HG03108 (cell line): ENCODE measurements around the gene DTX1.

Experiments
- ATAC-seq: cut with Tn5 transposase; IDR thresholded peaks from one replicate; pipeline ENCODE4 v1.9.1; 2021; ENCODE audit warnings: moderate library complexity; ENCODE audit not compliant: unreplicated experiment

Gene DTX1

GRCh38 chr12:113056631-113057488 lies at the start of gene DTX1:
Gene DTX1 (plus strand): TSS chr12:113056730. CDS start chr12:113058193, 1,463 bp downstream.
- ATAC-seq = no peak

GRCh38 chr12:113007166-113007565 lies 49.4 kb upstream of the DTX1 start:
- ATAC-seq = no peak

GRCh38 chr12:113010701-113011100 lies 45.8 kb upstream of the DTX1 start:
- ATAC-seq = no peak

GRCh38 chr12:113014565-113014964 lies 42.0 kb upstream of the DTX1 start:
- no peak for ATAC-seq

- ATAC-seq = no peak
These were observed 39.7 kb upstream of the DTX1 start for GRCh38 chr12:113016796-113017195.

GRCh38 chr12:113019025-113019424 lies 37.5 kb upstream of the DTX1 start:
- no peak for ATAC-seq

- ATAC-seq = no peak
These were observed 35.0 kb upstream of the DTX1 start for GRCh38 chr12:113021500-113021899.

- ATAC-seq = no peak
These were observed 33.8 kb upstream of the DTX1 start for GRCh38 chr12:113022563-113023297.

- ATAC-seq = no peak
These were observed 28.8 kb upstream of the DTX1 start for GRCh38 chr12:113027726-113028125.

GRCh38 chr12:113030875-113031525 lies 25.5 kb upstream of the DTX1 start:
- ATAC-seq = no peak

GRCh38 chr12:113039911-113040445 lies 16.6 kb upstream of the DTX1 start:
- no peak for ATAC-seq

- ATAC-seq = no peak
These were observed 15.8 kb upstream of the DTX1 start for GRCh38 chr12:113040722-113041171.

- no peak for ATAC-seq
These were observed 15.0 kb upstream of the DTX1 start for GRCh38 chr12:113041560-113041959.

- ATAC-seq = no peak
These were observed 13.3 kb upstream of the DTX1 start for GRCh38 chr12:113043240-113043639.

GRCh38 chr12:113044516-113044915 lies 12.0 kb upstream of the DTX1 start:
- ATAC-seq = no peak

- peak; percentile 47 for ATAC-seq
These were observed 7.8 kb upstream of the DTX1 start for GRCh38 chr12:113048716-113049127.

GRCh38 chr12:113049976-113050742 lies 6.4 kb upstream of the DTX1 start:
- ATAC-seq = no peak

- ATAC-seq = no peak
These were observed 5.7 kb upstream of the DTX1 start for GRCh38 chr12:113050795-113051194.

- ATAC-seq = no peak
These were observed 4.8 kb upstream of the DTX1 start for GRCh38 chr12:113051759-113052158.

- ATAC-seq = no peak
These were observed 4.2 kb upstream of the DTX1 start for GRCh38 chr12:113052326-113052725.
